Measurements from ENCODE around the gene HSBP1.

HSBP1 gene

GRCh38 chr16:83803811-83804210 is 4.0 kb upstream of the HSBP1 start:
- H3K27ac ChIP-seq, result peak overlapping the region; percentile 97
- TF ChIP-seq CTCF (conservative IDR thresholded peaks at IDR 0.05), result no peak

- H3K27ac ChIP-seq, result peak overlapping the region; percentile 97
- TF ChIP-seq CTCF (conservative IDR thresholded peaks at IDR 0.05), result no peak
These were observed 3.4 kb upstream of the HSBP1 start for GRCh38 chr16:83804366-83804765.

- H3K27ac ChIP-seq, result peak overlapping the region; percentile 97; the same call in 1 of the 2 replicates
- TF ChIP-seq CTCF (conservative IDR thresholded peaks at IDR 0.05), result no peak
These were observed 1.7 kb upstream of the HSBP1 start for GRCh38 chr16:83806036-83806435.

GRCh38 chr16:83806731-83807130 is 1.0 kb upstream of the HSBP1 start:
- H3K27ac ChIP-seq, result no peak overlapping the region

GRCh38 chr16:83807327-83807709 is 460 bp upstream of the HSBP1 start:
- peak overlapping the region; percentile 76; the same call in 1 of the 2 replicates for H3K27ac ChIP-seq
- no peak for TF ChIP-seq CTCF (conservative IDR thresholded peaks at IDR 0.05)

More at GRCh38 chr16:83806731-83807130, 1.0 kb upstream of the HSBP1 start:
- TF ChIP-seq CTCF (conservative IDR thresholded peaks at IDR 0.05), result no peak

GRCh38 chr16:83808573-83809014 is 816 bp downstream of the HSBP1 start:
- TF ChIP-seq CTCF (conservative IDR thresholded peaks at IDR 0.05), result no peak
- H3K27ac ChIP-seq, result peak overlapping the region; percentile 76

GRCh38 chr16:83809092-83809491 is 1.3 kb downstream of the HSBP1 start:
- no peak for TF ChIP-seq CTCF (conservative IDR thresholded peaks at IDR 0.05)
- peak overlapping the region; percentile 76 for H3K27ac ChIP-seq
